HG03520 (cell line): ENCODE data around the gene RBL1.

ENCODE experiments used
- ATAC-seq: cut with Tn5 transposase; IDR thresholded peaks from one replicate; pipeline ENCODE4 v1.9.1; 2021; ENCODE audit warnings: mild to moderate bottlenecking, moderate library complexity; ENCODE audit not compliant: unreplicated experiment

RBL1 gene

GRCh38 chr20:36951979-36952738, 143.6 kb downstream of the RBL1 start:
- ATAC-seq, result no peak

- peak; percentile 88 for ATAC-seq
Measured at GRCh38 chr20:36951198-36951978, 144.4 kb downstream of the RBL1 start, which contains the start of gene SAMHD1. TSS of gene SAMHD1 (minus strand) at chr20:36951708. CDS start at chr20:36951643, 65 bp downstream.

GRCh38 chr20:36950414-36951197, 145.2 kb downstream of the RBL1 start:
- no peak for ATAC-seq
